ENCODE results near the gene ZBED4. TPM values are rescaled to one million over a fixed set of nuclear protein-coding genes. Genes with fewer than 3 reads are reported as not detected.

The ZBED4 gene
- total RNA-seq, 1 experiment from 2014 or later: 21.6 TPM

- TF ChIP-seq RAD21 (IDR thresholded peaks at IDR 0.05; ENCODE audit: low read depth) (no peak), EZH2 (IDR thresholded peaks at IDR 0.05) (no peak), ZNF274 (IDR thresholded peaks at IDR 0.05; ENCODE audit: low read depth, low read length) (no peak)
Observed at GRCh38 chr22:49903322-49904039, 49.8 kb downstream of the ZBED4 start (continued).

- Histone ChIP-seq H3K27me3 (ENCODE audit: insufficient read depth, low read length) (no peaks in the 10 kb centered on the region), H3K4me2 (ENCODE audit: low read length) (no peak overlapping the region), H3K79me2 (ENCODE audit: insufficient read depth, low read length) (no peaks in the 10 kb centered on the region), H3K9me2 (ENCODE audit: insufficient read depth) (no peaks in the 10 kb centered on the region), H3K9me3 (ENCODE audit: control insufficient read depth in 1 of 2, insufficient read depth in 1 of 2, low read depth in 1 of 2, low read length in 2 of 2) (no peaks in the 10 kb centered on the region), H3K27ac (ENCODE audit: low read depth, low read length) (no peak overlapping the region), H3K9ac (ENCODE audit: low read length) (no peak overlapping the region), H4K20me1 (ENCODE audit: insufficient read depth) (no peaks in the 10 kb centered on the region), H2AFZ (ENCODE audit: low read depth, low read length, poor library complexity, severe bottlenecking) (no peak overlapping the region), H3K4me1 (ENCODE audit: control insufficient read depth in 1 of 2, insufficient read depth in 2 of 2, low read length in 2 of 2) (no peaks in the 10 kb centered on the region), H3K4me3 (replicated peaks in 1 of 2; ENCODE audit: low read depth in 1 of 2, low read length in 2 of 2) (no peak overlapping the region), H3K36me3 (ENCODE audit: control insufficient read depth in 1 of 2, insufficient read depth in 2 of 2, low read length in 2 of 2) (peaks cover 3 to 14% of the 10 kb centered on the region in 2 experiments; a peak in 3 of 4 replicates)
- CTCF ChIA-PET: no interaction called here
- BruUV-seq (replicated peaks): no TSS peak
- TF ChIP-seq ELF1 (IDR thresholded peaks at IDR 0.05; ENCODE audit: borderline replicate concordance, low read depth): no peak
- no peak for TF ChIP-seq EGR1 (IDR thresholded peaks at IDR 0.05; ENCODE audit: low read depth)
- TF ChIP-seq EZH2phosphoT487 (IDR thresholded peaks at IDR 0.05; ENCODE audit: borderline replicate concordance): no peak
- TF ChIP-seq ZBTB33 (IDR thresholded peaks at IDR 0.05; ENCODE audit: extremely low read depth, insufficient replicate concordance, low read length): no peak
- no peak for TF ChIP-seq CTCF (IDR thresholded peaks at IDR 0.05 in 2 of 3, conservative IDR thresholded peaks at IDR 0.05 in 1 of 3; ENCODE audit: borderline replicate concordance in 1 of 3, insufficient read depth in 1 of 3, low read depth in 2 of 3, low read length in 2 of 3)
- TF ChIP-seq EZH2 (IDR thresholded peaks at IDR 0.05): no peak
- no peak for TF ChIP-seq JUND (IDR thresholded peaks at IDR 0.05)
- TF ChIP-seq YY1 (IDR thresholded peaks at IDR 0.05; ENCODE audit: extremely low read depth, insufficient replicate concordance, low read depth, low read length): no peak
- no peak for TF ChIP-seq RAD21 (IDR thresholded peaks at IDR 0.05; ENCODE audit: low read depth)
- no peak for TF ChIP-seq CBX3 (IDR thresholded peaks at IDR 0.05; ENCODE audit: low read depth)
- no peak for TF ChIP-seq CEBPB (IDR thresholded peaks at IDR 0.05; ENCODE audit: low read depth)
- TF ChIP-seq ZFX (IDR thresholded peaks at IDR 0.05): no peak
- TF ChIP-seq SRF (IDR thresholded peaks at IDR 0.05; ENCODE audit: low read depth): no peak
- no peak for TF ChIP-seq FOSL1 (IDR thresholded peaks at IDR 0.05; ENCODE audit: low read depth)
- TF ChIP-seq SIN3A (IDR thresholded peaks at IDR 0.05; ENCODE audit: low read depth): no peak
- TF ChIP-seq MAX (IDR thresholded peaks at IDR 0.05): no peak
- no peak for TF ChIP-seq TCF7L2 (IDR thresholded peaks at IDR 0.05; ENCODE audit: borderline replicate concordance, extremely low read depth, insufficient read depth, insufficient read length)
- TF ChIP-seq POLR2A (IDR thresholded peaks at IDR 0.05; ENCODE audit: borderline replicate concordance, extremely low read depth, insufficient read depth, insufficient read length): no peak
- no peak for ATAC-seq
- POLR2A ChIA-PET: no interaction called here
- no peak for DNase-seq (ENCODE audit: low read depth, low spot score)
- intact Hi-C loops (cut with micrococcal nuclease): no loop called here
- RAD21 ChIA-PET (ENCODE audit: low non-redundant PET in 1 of 2, low total read pairs in 2 of 2, uncharacterized antibody in 2 of 2, unreplicated experiment in 2 of 2): no interaction called here
Observed at GRCh38 chr22:49904040-49904369, 50.4 kb downstream of the ZBED4 start.
